Tibial nerve (tissue), 4 donors: ENCODE data around the gene FCER1G. TPM values are rescaled to one million over a fixed set of nuclear protein-coding genes. Genes with fewer than 3 reads are reported as not detected.
A peak's percentile ranks its signal among the peaks of the same experiment; 100 is the strongest.

ENCODE experiments used
- DNase-seq, 2 donors: peaks; one replicate each; pipeline ENCODE4 v3.0.0-alpha.2; 2019; ENCODE audit warnings: low spot score in 2 of 2
- H3K27ac ChIP-seq, 4 donors: fragments of 200-600 bp; sonication (generic) in 3 of 4; one replicate each; pipeline ENCODE4 v1.5.1; 2017 to 2019; ENCODE audit warnings: mild to moderate bottlenecking in 1 of 4
- H3K27me3 ChIP-seq, 2 donors: fragments of 200-600 bp; sonication (generic) in 1 of 2; one replicate each; pipeline versions ENCODE4 v1.5.1 to v1.6.0; 2017 to 2019
- H3K36me3 ChIP-seq, 3 donors: fragments of 200-600 bp; sonication (generic); one replicate each; pipeline ENCODE4 v1.5.1; 2018 to 2019
- H3K4me1 ChIP-seq, 4 donors: fragments of 200-600 bp; sonication (generic) in 3 of 4; one replicate each; pipeline ENCODE4 v1.5.1; 2017 to 2019
- H3K4me3 ChIP-seq, 4 donors: fragments of 200-600 bp; sonication (generic) in 3 of 4; one replicate each; pipeline ENCODE4 v1.5.1; 2017 to 2019; ENCODE audit warnings: mild to moderate bottlenecking in 1 of 4, moderate library complexity in 1 of 4
- H3K9me3 ChIP-seq, 4 donors: fragments of 200-600 bp; sonication (generic) in 3 of 4; one replicate each; pipeline ENCODE4 v1.5.1; 2017 to 2019
- EP300 ChIP-seq, 2 donors: sonication (generic); formaldehyde crosslinking; IDR thresholded peaks; one replicate each; pipeline ENCODE4 v1.6.1; 2017; ENCODE audit warnings: antibody characterized with exemption in 2 of 2, mild to moderate bottlenecking in 1 of 2
- POLR2A ChIP-seq, 2 donors: fragments of 450-650 bp; IDR thresholded peaks; one replicate each; pipeline ENCODE4 v1.6.1; 2017; ENCODE audit warnings: antibody characterized with exemption in 2 of 2, mild to moderate bottlenecking in 2 of 2, moderate library complexity in 2 of 2
- WGBS, 2 donors: methylation state at CpG; one replicate each; pipeline ENCODE4 v1.1.5; 2018; 5-methylcytosine and 5-hydroxymethylcytosine counted together
- total RNA-seq, 4 donors: library from RNA; depleted of rRNA; stranded (reverse); fragments of >200 nt; gene quantifications; one replicate each; pipeline ENCODE4 v1.1.0, GENCODE V29; 2016
- TF ChIP-seq, protein P1 (sequence below), 5 experiments: fragments of 200-600 bp in 3 of 5; fragments of 450-650 bp in 2 of 5; sonication (generic) in 3 of 5; IDR thresholded peaks; one replicate each; pipeline ENCODE4 v1.5.1; 2016 to 2019; ENCODE audit warnings: antibody characterized with exemption in 5 of 5, mild to moderate bottlenecking in 3 of 5, moderate library complexity in 2 of 5

Gene FCER1G
- total RNA-seq, 4 donors from 2014 or later, result 40.6 to 190 (median 50.9) TPM

DNA sequence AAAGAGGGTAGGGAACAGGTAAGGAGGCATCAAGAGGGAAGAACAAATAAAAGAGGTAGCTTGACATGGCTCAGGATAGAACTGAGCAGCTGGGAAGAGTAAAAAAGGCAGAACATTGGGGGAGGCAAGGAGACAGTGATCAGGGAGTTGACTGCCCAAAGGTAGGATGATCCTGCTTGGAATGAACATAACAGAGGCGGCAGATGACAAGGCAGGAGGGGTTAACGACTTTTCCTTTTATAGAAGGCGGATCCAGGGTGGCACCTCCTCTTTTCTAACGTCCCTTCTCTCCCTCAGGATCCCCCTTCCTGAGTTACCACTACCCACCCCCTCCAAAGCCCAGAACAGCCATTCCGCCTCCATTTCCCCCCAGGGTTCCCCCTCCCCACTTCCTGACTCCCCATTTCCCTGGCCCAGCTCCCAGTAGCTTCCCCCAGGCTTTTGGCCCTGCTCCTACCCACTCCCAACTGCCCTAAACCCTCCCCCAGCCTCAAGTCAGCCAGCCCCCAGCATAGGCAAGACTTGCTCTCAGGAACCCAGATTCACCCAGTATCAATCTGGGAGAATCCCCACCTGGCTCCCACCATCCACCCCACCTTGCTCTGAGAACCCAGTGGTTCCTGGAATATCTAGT, 15.5 kb upstream of the FCER1G start:
- Histone ChIP-seq H3K27ac (peak overlapping the region; percentile 95 to 98 (median 96)), H3K36me3 (peaks cover 0 to 12% (median 0%) of the 10 kb centered on the region in 3 donors), H3K27me3 (no peaks in the 10 kb centered on the region), H3K9me3 (no peaks in the 10 kb centered on the region), H3K4me3 (peak overlapping the region in 1 of 4 donors; percentile 50), H3K4me1 (peaks cover 7 to 90% (median 73%) of the 10 kb centered on the region in 4 donors)
- no peak for DNase-seq
- TF ChIP-seq EP300 (IDR thresholded peaks at IDR 0.05), result no peak
- TF ChIP-seq, protein P1, sequence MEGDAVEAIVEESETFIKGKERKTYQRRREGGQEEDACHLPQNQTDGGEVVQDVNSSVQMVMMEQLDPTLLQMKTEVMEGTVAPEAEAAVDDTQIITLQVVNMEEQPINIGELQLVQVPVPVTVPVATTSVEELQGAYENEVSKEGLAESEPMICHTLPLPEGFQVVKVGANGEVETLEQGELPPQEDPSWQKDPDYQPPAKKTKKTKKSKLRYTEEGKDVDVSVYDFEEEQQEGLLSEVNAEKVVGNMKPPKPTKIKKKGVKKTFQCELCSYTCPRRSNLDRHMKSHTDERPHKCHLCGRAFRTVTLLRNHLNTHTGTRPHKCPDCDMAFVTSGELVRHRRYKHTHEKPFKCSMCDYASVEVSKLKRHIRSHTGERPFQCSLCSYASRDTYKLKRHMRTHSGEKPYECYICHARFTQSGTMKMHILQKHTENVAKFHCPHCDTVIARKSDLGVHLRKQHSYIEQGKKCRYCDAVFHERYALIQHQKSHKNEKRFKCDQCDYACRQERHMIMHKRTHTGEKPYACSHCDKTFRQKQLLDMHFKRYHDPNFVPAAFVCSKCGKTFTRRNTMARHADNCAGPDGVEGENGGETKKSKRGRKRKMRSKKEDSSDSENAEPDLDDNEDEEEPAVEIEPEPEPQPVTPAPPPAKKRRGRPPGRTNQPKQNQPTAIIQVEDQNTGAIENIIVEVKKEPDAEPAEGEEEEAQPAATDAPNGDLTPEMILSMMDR (IDR thresholded peaks at IDR 0.05), result no peak
- no peak for TF ChIP-seq POLR2A (IDR thresholded peaks at IDR 0.05)
- 23 to 29% methylated on average over 5 of the region's 5 CpGs for WGBS, 2 donors

DNA sequence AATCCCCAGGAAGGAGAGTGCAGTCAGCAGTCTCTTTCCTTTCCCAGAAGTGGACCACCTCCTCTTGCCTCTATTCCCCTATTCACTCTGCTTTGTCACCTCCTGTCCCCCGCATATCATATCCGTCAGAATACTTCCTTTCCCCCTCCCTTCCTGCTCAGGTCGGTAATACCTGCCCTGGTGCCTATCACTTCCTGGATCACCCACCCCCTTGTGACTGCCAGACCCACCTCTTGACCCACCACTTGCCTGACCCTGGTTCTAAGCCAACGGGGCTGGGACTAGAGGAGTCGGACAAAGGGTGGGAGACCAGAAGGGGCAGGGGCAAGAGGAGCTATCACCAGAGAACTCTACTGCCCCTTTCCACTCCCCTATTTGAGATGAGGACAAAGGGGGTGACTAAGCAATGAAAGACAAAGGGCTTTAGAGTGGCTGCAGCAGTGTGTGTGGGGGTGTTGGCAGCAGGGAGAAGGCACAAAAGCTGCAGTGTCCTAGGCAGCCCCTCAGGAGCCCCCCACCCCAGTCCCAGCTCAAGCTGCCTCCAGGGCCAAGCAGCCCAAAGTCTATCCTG, 14.6 kb upstream of the FCER1G start:
- DNase-seq, result no peak
- H3K4me3 ChIP-seq, result peak overlapping the region in 2 of 4 donors; percentile 81 to 82
- WGBS, 2 donors, result 29 to 37% methylated on average over 5 of the region's 5 CpGs

DNA sequence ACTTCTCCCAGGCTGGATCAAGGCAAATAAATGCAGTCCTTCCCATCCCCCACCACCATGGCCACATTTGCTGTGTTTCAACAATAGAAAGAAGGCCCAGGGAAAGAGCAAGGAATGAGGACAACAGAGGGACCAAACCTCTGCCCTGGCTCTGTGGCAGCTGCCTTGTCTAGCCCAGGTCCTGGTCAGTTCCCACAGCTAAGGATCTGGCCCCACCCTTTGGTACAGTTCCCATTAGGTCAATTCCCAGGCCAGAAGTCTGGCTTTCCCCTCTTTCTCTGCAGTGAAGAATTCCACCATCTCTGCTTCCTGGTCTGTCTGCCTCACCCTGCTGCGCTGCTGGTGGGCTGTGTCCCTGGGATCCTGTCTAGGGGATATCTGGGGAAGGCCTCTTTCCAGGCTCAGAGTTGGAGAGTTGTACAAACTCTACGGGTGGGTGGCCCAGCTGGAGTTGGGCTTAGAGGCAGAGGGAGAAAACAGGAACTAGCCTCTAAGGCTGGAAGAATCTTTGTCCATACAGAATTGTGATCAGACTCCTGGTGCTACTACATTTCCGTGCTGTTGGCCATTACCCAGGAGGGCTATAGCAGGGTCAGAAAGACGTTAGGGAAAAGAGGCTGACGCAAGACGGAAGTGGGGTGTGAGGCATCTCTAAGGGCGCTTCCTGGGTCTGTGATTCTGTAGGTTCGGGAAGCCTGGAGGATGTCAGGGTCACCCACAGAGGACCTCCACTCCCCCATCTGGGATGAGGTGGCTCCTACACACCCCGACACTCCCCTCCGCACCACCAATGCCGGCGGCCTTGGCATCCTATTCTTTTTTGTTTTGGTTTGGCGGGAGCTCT, 13.9 kb upstream of the FCER1G start:
- Histone ChIP-seq H3K27me3 (no peaks in the 10 kb centered on the region), H3K36me3 (peaks cover 0 to 26% (median 0%) of the 10 kb centered on the region in 3 donors), H3K4me1 (peaks cover 7 to 90% (median 62%) of the 10 kb centered on the region in 4 donors), H3K27ac (peak overlapping the region; percentile 95 to 98 (median 96)), H3K9me3 (no peaks in the 10 kb centered on the region), H3K4me3 (peak overlapping the region; percentile 36 to 82 (median 79))
- 5 to 18% methylated on average over 13 of the region's 13 CpGs for WGBS, 2 donors
- peak in 1 of 2 donors; percentile 80 for DNase-seq
- TF ChIP-seq, protein P1 (IDR thresholded peaks at IDR 0.05), result no peak
- TF ChIP-seq POLR2A (IDR thresholded peaks at IDR 0.05) (no peak), EP300 (IDR thresholded peaks at IDR 0.05) (peak in 1 of 2 donors; percentile 12)

More for the DNA sequence above, 14.6 kb upstream of the FCER1G start:
- TF ChIP-seq, protein P1 (IDR thresholded peaks at IDR 0.05), result no peak
- no peak for TF ChIP-seq POLR2A (IDR thresholded peaks at IDR 0.05)
- TF ChIP-seq EP300 (IDR thresholded peaks at IDR 0.05), result no peak
- peak overlapping the region; percentile 95 to 98 (median 96) for H3K27ac ChIP-seq
- no peaks in the 10 kb centered on the region for H3K27me3 ChIP-seq
- H3K4me1 ChIP-seq, result peaks cover 7 to 90% (median 66%) of the 10 kb centered on the region in 4 donors
- H3K36me3 ChIP-seq, result peaks cover 0 to 19% (median 0%) of the 10 kb centered on the region in 3 donors
- H3K9me3 ChIP-seq, result no peaks in the 10 kb centered on the region

DNA sequence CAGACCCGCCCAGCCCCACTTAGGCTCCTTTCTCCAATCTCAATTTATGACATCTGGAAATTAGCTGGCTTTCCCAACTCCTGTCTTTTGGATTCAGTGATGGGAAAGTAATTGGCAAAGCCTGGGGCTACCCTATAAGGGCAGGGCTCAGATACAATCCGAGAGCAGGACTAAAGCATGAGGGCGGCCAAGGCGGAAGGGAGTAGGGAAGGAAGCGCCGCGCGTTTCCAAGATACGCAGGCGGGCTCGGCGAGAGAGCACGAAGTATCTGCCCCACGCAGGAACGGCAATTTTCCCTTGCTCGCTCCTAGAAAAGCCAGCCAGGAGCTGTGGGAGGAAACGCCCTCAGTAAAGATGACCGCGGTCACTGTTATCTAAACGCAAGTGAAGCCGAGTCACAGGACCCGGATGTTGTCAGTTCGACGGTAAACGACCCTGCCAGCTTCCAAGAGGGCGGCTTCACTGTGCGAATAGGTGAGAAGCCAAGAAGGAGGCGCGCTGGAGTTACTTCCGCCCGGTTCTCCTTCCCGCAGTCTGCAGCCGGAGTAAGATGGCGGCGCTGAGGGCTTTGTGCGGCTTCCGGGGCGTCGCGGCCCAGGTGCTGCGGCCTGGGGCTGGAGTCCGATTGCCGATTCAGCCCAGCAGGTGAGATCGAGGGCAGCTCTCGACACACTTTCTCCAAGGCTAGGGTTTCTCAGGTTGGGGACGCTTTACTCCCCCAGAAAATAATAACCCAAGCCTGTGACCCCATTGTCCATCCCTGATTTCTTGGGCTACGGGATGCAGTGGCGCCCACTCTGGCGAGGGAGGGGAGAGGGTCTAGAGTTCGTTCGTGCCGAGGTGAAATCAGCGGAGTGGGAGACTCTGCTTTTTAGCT, 13.0 kb upstream of the FCER1G start, which contains the start of gene NDUFS2:
TSS of gene NDUFS2 (plus strand) at position 532 of the 877 bp plus-strand sequence. CDS start at position 551, 19 bp downstream.
- peak; percentile 59 to 82 for TF ChIP-seq POLR2A (IDR thresholded peaks at IDR 0.05)
- TF ChIP-seq, protein P1 (IDR thresholded peaks at IDR 0.05), result peak in 1 of 5 experiments; percentile 28
- TF ChIP-seq EP300 (IDR thresholded peaks at IDR 0.05), result peak; percentile 52 to 93
- Histone ChIP-seq H3K27ac (peak within 1 kb of the TSS; percentile 95 to 98 (median 96)), H3K27me3 (no peaks in the 10 kb centered on the region), H3K4me3 (peak within 1 kb of the TSS; percentile 77 to 82 (median 81)), H3K4me1 (peaks cover 3 to 89% (median 54%) of the 10 kb centered on the region in 4 donors), H3K9me3 (no peaks in the 10 kb centered on the region), H3K36me3 (peaks cover 0 to 35% (median 0%) of the 10 kb centered on the region in 3 donors)
- WGBS, 2 donors, result 0 to 2% methylated on average over 36 to 53 of the region's 53 CpGs
- DNase-seq, result peak; percentile 95 to 96
